PFSK-1 (cell line): Measurements from ENCODE around the gene FANK1.

ENCODE experiments used
- FOXP2 ChIP-seq: optimal IDR thresholded peaks from 2 replicates; pipeline ENCODE3; 2011; ENCODE audit warnings: borderline replicate concordance, control low read depth, inconsistent platforms; ENCODE audit not compliant: insufficient read depth; ENCODE audit errors: extremely low read length, extremely low read depth
- POLR2AphosphoS5 ChIP-seq: IDR thresholded peaks from 2 replicates; pipeline ENCODE4 v1.6.1; 2012; ENCODE audit warnings: low read depth, mild to moderate bottlenecking, control low read depth, low read length, moderate library complexity
- REST ChIP-seq, 2 experiments: IDR thresholded peaks; 2 replicates each; pipeline versions ENCODE4 v1.6.1 to v1.8.0; 2011 to 2012; ENCODE audit warnings: low read depth in 2 of 2, low read length in 2 of 2, control low read depth in 1 of 2, inconsistent platforms in 1 of 2, mild to moderate bottlenecking in 1 of 2, moderate library complexity in 1 of 2; ENCODE audit not compliant: insufficient read depth in 1 of 2
- SIN3A ChIP-seq: IDR thresholded peaks from 2 replicates; pipeline ENCODE4 v1.6.1; 2012; ENCODE audit warnings: mild to moderate bottlenecking, low read length, moderate library complexity, borderline replicate concordance; ENCODE audit not compliant: insufficient read depth
- TAF1 ChIP-seq: IDR thresholded peaks from 2 replicates; pipeline ENCODE4 v1.6.1; 2012; ENCODE audit warnings: low read length, control low read depth, borderline replicate concordance; ENCODE audit not compliant: insufficient read depth

Gene FANK1

GRCh38 chr10:126016156-126016805 lies 119.9 kb downstream of the FANK1 start:
- TF ChIP-seq SIN3A (no peak), REST (IDR thresholded peaks at IDR 0.05; ENCODE audit: insufficient read depth in 1 of 2, low read depth in 2 of 2, low read length in 2 of 2) (no peak), TAF1 (no peak), FOXP2 (no peak), POLR2AphosphoS5 (no peak)

- no peak for TF ChIP-seq REST (IDR thresholded peaks at IDR 0.05; ENCODE audit: insufficient read depth in 1 of 2, low read depth in 2 of 2, low read length in 2 of 2)
- TF ChIP-seq TAF1, result no peak
- TF ChIP-seq POLR2AphosphoS5, result no peak
- no peak for TF ChIP-seq SIN3A
- no peak for TF ChIP-seq FOXP2
Observed at GRCh38 chr10:126016882-126017281, 120.5 kb downstream of the FANK1 start.

- TF ChIP-seq POLR2AphosphoS5, result no peak
- no peak for TF ChIP-seq FOXP2
- TF ChIP-seq TAF1, result no peak
- TF ChIP-seq SIN3A, result no peak
- TF ChIP-seq REST (IDR thresholded peaks at IDR 0.05; ENCODE audit: insufficient read depth in 1 of 2, low read depth in 2 of 2, low read length in 2 of 2), result no peak
Observed at GRCh38 chr10:126017961-126018560, 121.7 kb downstream of the FANK1 start.

- no peak for TF ChIP-seq REST (IDR thresholded peaks at IDR 0.05; ENCODE audit: insufficient read depth in 1 of 2, low read depth in 2 of 2, low read length in 2 of 2)
- no peak for TF ChIP-seq FOXP2
- TF ChIP-seq POLR2AphosphoS5, result no peak
Observed at GRCh38 chr10:126021833-126022500, 125.6 kb downstream of the FANK1 start.
